ENCODE results near the gene NDFIP2.
A peak's percentile ranks its signal among the peaks of the same experiment; 100 is the strongest.
"Not testable (repeated sequence)": the region's sequence is repeated elsewhere in the genome, so short reads cannot be mapped to it uniquely, and the experiment has no call there.

The NDFIP2 gene

DNA sequence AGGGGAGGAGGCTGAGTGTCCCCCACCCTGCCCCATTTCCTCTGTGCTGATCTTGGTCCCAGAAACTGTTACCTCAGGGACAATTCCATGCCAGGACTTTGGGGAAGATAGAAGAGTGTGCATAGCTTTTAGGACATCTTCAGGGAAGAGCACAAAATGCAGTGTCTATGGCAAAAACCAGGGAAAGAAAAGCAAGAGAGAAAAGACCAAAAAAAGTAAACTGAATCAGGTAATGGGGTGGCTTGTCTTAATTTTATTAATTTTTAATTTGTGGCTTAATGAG is 109.4 kb downstream of the NDFIP2 start (continued):
- TF ChIP-seq RARB (CRISPR knock-in tag; IDR thresholded peaks at IDR 0.05), result no peak
- no peak for TF ChIP-seq ZNF565 (CRISPR knock-in tag; conservative IDR thresholded peaks at IDR 0.05; ENCODE audit: low read depth)
- TF ChIP-seq, protein P1, sequence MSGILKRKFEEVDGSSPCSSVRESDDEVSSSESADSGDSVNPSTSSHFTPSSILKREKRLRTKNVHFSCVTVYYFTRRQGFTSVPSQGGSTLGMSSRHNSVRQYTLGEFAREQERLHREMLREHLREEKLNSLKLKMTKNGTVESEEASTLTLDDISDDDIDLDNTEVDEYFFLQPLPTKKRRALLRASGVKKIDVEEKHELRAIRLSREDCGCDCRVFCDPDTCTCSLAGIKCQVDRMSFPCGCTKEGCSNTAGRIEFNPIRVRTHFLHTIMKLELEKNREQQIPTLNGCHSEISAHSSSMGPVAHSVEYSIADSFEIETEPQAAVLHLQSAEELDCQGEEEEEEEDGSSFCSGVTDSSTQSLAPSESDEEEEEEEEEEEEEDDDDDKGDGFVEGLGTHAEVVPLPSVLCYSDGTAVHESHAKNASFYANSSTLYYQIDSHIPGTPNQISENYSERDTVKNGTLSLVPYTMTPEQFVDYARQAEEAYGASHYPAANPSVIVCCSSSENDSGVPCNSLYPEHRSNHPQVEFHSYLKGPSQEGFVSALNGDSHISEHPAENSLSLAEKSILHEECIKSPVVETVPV (CRISPR knock-in tag; IDR thresholded peaks at IDR 0.05), result no peak

DNA sequence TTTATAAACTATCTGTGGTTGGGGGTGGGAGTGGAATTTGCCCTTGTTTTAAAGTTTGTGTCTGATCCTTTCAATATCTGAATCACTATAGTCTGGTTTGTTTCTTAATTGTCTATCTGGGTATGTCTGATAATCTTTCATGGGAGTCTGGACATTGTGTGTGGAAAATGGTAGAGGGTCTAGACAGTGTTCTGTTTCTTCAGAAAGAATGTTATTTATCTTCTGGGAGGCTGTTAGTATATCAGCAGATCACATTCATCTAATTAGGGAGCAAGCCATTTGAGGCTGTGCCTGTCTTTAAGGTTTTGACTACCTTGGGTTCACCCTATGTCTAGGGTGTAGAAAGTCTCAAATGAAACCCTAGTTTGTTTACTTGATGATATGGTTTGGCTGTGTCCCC is 110.5 kb downstream of the NDFIP2 start:
- no peak; the same call in 2 of the 3 replicates for ATAC-seq
- peak; percentile 53 for TF ChIP-seq ISL1 (CRISPR knock-in tag; IDR thresholded peaks at IDR 0.05)
- TF ChIP-seq GLIS3 (CRISPR knock-in tag; IDR thresholded peaks at IDR 0.05), result no peak

DNA sequence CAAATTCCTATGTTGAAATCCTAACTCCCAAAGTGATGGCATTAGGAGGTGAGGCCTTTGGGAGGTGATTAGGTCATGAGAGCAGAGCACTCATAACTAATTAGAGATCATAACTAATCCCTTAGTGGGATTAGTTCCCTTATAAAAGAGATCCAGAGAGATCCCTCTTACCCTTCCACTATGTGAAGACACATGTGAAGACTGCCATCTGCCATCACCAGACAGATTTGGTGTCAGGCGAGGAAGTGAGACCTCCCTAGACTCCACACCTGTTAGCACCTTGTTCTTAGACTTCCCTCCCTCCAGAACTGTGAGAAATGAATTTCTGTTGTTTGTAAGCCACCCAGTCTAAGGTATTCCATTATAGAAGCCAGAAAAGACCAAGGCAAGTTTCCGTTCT is 112.2 kb downstream of the NDFIP2 start:
- TF ChIP-seq, protein P2, sequence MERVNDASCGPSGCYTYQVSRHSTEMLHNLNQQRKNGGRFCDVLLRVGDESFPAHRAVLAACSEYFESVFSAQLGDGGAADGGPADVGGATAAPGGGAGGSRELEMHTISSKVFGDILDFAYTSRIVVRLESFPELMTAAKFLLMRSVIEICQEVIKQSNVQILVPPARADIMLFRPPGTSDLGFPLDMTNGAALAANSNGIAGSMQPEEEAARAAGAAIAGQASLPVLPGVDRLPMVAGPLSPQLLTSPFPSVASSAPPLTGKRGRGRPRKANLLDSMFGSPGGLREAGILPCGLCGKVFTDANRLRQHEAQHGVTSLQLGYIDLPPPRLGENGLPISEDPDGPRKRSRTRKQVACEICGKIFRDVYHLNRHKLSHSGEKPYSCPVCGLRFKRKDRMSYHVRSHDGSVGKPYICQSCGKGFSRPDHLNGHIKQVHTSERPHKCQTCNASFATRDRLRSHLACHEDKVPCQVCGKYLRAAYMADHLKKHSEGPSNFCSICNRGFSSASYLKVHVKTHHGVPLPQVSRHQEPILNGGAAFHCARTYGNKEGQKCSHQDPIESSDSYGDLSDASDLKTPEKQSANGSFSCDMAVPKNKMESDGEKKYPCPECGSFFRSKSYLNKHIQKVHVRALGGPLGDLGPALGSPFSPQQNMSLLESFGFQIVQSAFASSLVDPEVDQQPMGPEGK (CRISPR knock-in tag; IDR thresholded peaks at IDR 0.05; ENCODE audit: borderline replicate concordance), result no peak
- TF ChIP-seq GLIS3 (CRISPR knock-in tag; IDR thresholded peaks at IDR 0.05), result no peak
- no peak for TF ChIP-seq ZC3H10 (CRISPR knock-in tag; IDR thresholded peaks at IDR 0.05)
- TF ChIP-seq, protein P1 (CRISPR knock-in tag; IDR thresholded peaks at IDR 0.05), result no peak
- no peak for TF ChIP-seq SNAI2 (CRISPR knock-in tag; IDR thresholded peaks at IDR 0.05)
- no peak for TF ChIP-seq ISL1 (CRISPR knock-in tag; IDR thresholded peaks at IDR 0.05)
- no peak for TF ChIP-seq POU6F1 (CRISPR knock-in tag; IDR thresholded peaks at IDR 0.05; ENCODE audit: borderline replicate concordance, low read depth)
- no peak for TF ChIP-seq TCF4 (CRISPR knock-in tag; IDR thresholded peaks at IDR 0.05; ENCODE audit: borderline replicate concordance)
- TF ChIP-seq BACH2 (CRISPR knock-in tag; IDR thresholded peaks at IDR 0.05; ENCODE audit: borderline replicate concordance), result no peak
- no peak for TF ChIP-seq ZFP30 (CRISPR knock-in tag; IDR thresholded peaks at IDR 0.05)
- TF ChIP-seq ZFP3 (CRISPR knock-in tag; IDR thresholded peaks at IDR 0.05), result no peak
- no peak for TF ChIP-seq ZNF70 (CRISPR knock-in tag; IDR thresholded peaks at IDR 0.05)
- TF ChIP-seq ESRRG (CRISPR knock-in tag; IDR thresholded peaks at IDR 0.05), result no peak
- no peak for TF ChIP-seq PPARA (CRISPR knock-in tag; IDR thresholded peaks at IDR 0.05; ENCODE audit: borderline replicate concordance)
- no peak for TF ChIP-seq ARNTL (CRISPR knock-in tag; IDR thresholded peaks at IDR 0.05; ENCODE audit: borderline replicate concordance, low read depth)
- no peak for TF ChIP-seq CSDC2 (CRISPR knock-in tag; IDR thresholded peaks at IDR 0.05)
- TF ChIP-seq OSR1 (CRISPR knock-in tag; IDR thresholded peaks at IDR 0.05), result no peak
- no peak for TF ChIP-seq ZNF565 (CRISPR knock-in tag; conservative IDR thresholded peaks at IDR 0.05; ENCODE audit: low read depth)
- TF ChIP-seq TOX (CRISPR knock-in tag; IDR thresholded peaks at IDR 0.05; ENCODE audit: borderline replicate concordance), result no peak
- no peak for TF ChIP-seq ZNF8 (CRISPR knock-in tag; IDR thresholded peaks at IDR 0.05)
- ATAC-seq, result no peak

- TF ChIP-seq TSHZ2 (CRISPR knock-in tag; IDR thresholded peaks at IDR 0.05), result no peak
- peak; percentile 15; the same call in 1 of the 2 replicates for TF ChIP-seq ISL1 (CRISPR knock-in tag; IDR thresholded peaks at IDR 0.05)
- ATAC-seq, result peak; percentile 76
Observed at GRCh38 chr13:79593641-79594275, 112.8 kb downstream of the NDFIP2 start.

- ATAC-seq, result not testable (repeated sequence)
Observed at GRCh38 chr13:79600146-79600545, 119.2 kb downstream of the NDFIP2 start.
